CD1c-positive myeloid dendritic cell (primary cell): ENCODE data around the gene DUSP15.
"Not testable (repeated sequence)": the region's sequence is repeated elsewhere in the genome, so short reads cannot be mapped to it uniquely, and the experiment has no call there.

ENCODE experiments used
- DNase-seq: peaks from one replicate; pipeline ENCODE4 v3.0.0-alpha.2; 2016; ENCODE audit errors: extremely low spot score

DUSP15 gene

DNA sequence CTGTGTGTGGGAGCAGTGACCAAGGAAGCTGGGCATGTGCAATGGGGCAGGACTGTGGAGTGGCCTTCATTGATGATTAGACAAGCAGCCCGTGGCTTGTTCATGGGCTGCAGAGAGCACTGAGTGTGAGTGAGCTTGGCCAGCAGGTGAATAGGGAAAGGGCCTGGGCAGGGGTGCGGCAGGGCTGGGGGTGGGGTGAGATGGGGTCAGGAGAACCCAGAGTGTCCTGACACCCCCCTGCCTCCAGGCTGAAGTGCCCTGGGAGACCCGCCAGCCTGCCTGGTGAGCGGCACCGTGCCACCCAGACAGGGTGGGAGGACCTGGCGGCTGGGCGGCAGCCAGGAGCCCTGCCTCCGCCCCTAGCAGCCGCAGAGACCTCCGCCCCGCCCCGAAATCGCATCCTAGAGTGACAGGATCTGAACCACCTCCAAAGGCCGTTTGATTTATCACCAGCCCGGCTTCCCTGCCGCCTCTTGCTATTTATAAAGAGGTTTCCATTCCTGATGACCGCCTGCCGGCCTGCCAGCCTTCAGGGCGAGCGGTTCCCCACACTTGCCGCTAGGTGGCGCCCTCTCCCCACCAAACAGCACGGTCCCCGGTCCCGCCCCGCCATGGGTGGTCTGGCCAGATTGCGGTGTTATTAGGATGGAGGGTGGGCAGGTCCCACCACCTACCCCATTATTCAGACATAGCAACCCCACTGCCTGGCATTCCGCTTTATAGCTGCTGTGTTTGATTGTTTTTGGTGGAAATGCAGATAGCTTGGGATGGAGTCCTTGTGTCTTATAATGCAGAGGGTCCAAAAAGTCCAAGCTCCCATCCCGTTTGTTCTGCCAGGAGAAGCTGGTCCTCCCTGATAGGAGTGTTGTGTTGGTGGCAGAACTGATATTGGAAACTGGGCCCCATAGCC lies 47.7 kb downstream of the DUSP15 start:
- DNase-seq, result peak; percentile 80

DNA sequence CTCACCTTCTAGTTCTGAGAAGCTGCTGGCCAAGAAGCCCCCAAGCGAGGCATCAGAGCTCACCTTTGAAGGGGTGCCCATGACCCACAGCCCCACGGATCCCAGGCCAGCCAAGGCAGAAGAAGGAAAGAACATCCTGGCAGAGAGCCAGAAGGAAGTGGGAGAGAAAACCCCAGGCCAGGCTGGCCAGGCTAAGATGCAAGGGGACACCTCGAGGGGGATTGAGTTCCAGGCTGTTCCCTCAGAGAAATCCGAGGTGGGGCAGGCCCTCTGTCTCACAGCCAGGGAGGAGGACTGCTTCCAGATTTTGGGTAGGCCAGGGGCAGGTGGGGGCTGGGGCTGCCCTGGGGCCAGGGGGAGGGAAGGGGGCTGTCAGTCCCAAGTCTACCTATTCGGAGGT lies 48.9 kb downstream of the DUSP15 start:
- DNase-seq, result no peak

DNA sequence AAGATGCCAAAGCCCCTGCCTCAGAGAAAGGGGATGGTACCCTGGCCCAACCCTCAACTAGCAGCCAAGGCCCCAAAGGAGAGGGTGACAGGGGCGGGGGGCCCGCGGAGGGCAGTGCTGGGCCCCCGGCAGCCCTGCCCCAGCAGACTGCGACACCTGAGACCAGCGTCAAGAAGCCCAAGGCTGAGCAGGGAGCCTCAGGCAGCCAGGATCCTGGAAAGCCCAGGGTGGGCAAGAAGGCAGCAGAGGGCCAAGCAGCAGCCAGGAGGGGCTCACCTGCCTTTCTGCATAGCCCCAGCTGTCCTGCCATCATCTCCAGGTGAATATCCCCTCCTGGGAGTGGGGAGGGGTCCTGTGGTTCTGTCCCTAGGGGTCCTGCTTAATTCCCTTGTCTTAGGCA lies 50.1 kb downstream of the DUSP15 start:
- DNase-seq, result no peak

DNA sequence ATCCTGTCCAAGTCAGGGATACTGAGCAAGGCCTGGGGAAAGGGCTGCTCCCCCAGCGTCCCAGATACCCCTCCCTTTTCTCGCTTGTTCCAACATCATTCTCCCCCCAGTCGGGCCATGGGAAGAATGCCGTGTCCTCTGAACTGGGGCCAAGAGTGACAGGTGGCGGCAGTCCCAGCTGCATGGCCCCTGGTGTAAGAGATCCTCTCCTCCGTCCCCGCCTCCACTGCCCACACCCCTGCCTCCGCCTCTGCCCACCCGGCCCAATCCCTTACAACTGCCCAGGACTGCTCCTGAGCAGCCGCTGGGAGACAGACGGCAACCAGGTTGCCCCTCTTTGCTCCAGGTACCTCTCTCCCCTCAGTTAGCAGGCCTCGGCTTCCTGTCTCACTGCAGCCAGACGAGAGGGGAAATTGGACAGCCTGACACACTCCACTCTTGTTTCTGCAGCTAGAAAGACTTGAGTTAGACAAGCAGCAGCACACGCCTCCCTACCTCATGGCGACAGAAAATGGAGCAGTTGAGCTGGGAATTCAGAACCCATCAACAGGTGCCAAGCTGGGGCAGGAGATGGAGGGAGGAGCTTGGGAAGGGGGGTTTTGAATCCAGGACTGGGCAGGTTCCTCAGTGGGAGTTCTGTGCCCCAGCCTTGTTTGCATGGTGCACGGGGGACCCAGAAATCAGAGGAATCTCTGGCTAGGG lies 51.1 kb downstream of the DUSP15 start, which contains the start of gene MYLK2:
MYLK2 (plus strand) TSS at position 274 of the 702 bp plus-strand sequence; CDS start at position 499, 225 bp downstream.
- DNase-seq, result no peak

DNA sequence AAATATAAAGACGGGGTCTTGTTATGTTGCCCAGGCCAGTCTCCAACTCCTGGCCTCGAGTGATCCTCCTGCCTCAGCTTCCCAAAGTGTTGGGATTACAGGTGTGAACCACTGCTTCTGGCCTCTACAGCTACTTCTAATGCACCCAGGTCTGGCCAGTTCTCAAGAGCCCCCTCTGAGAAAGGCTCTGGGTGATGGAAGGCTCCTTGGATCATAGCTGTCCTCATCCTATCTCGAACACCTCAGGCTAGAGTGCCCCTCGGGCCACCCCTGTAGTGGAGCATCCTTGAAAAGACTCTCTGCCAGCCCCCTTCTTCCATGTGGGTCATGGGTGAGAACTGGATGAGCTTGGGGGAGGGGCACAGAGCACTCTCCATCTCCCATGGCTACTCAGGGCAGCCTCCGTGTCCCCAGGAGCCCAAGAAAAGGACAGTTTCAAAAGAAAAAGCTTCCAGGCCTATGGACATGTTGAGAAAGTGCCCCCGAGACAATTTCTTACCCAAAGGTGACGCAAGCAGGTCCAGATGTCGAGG lies 51.9 kb downstream of the DUSP15 start:
- no peak for DNase-seq

DNA sequence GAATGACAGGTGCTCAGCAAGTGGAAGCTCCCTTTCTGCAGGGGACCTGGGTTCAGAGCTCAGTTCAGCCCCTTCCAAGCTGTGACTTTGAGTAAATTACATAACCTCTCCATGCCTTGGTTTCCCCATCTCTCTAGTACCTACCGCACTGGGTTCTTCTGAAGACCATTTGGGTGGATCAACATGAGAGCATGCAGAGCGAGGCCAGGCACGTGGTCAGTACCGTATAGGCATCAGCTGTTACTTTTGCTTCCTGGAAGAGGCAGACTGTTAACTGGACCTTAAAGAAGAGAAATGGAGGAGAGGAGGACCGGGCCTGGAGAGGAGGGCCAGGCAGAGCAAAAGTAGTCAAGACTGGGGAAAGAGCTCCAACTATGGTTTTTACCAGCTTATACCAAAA lies 52.9 kb downstream of the DUSP15 start:
- no peak for DNase-seq

DNA sequence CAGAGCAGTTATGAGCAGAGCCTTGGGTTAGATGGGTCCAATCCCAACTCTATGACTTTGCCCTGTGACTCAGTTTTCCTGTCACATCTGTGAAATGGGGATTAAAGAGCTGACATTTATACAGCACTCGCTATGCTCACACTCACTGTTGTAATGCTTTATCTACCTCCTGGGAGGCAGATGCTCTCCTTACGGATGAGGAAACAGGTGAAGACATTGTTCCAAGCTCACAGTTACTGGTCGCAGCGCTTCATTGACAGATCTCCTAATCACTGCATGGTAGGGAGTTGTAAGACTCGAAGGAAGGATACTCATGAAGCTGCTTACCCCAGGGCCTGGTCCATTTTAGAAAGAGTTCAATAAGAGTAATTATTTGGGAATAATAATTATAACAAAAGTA lies 54.1 kb downstream of the DUSP15 start:
- DNase-seq, result no peak

DNA sequence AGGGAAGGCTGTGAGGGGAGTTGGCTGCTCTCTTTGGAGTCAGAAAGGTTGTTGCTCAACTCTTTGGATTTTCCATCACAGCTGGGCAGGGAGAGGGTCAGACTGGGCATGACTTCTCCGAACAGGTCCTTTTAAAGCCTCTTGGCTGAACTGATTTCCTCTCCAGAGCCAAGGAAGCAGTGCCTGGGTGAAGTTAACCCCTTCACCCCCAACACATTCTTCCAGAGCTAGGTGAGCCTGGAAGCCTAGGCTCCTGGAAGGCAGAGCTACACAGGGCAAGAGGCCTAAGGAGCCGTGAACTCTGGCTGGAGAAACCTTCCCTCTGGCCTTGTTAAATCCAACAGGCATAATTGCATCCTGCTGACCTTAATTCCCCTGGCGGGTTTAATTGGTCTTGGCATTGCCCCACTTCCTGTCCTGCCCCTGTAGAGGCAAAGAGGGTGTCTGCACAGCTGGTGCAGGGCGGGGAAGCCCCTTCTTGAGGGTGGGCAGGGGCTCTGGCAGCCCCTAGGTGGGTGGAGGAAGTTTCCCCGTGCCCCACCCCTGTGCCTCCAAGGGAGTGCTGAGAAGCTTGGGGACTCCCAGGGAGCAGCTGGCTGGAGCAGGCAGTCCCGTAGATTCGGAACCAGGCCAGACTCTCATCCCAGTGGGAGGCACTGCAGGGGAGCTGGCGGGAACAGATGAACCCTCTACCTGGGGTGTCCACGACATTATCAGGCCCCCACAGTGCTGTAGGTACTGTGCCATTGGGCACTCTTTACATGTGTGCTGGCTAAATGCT lies 54.7 kb downstream of the DUSP15 start:
- DNase-seq, result no peak

DNA sequence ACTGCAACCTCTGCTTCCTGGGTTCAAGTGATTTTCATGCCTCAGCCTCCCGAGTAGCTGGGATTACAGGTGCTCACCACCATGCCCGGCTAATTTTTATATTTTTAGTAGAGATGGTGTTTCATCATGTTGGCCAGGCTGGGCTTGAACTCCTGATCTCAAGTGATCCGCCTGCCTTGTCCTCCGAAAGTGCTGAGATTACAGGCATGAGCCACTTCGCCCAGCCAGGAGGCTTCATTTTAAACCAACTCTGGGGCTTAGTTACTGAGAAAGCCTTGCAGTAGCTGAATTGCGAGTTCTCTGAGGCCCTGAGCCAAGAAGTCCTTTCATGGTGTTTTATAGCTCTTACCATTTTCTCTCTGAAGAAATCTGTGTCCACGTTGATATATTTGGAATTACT lies 56.2 kb downstream of the DUSP15 start:
- not testable (repeated sequence) for DNase-seq

DNA sequence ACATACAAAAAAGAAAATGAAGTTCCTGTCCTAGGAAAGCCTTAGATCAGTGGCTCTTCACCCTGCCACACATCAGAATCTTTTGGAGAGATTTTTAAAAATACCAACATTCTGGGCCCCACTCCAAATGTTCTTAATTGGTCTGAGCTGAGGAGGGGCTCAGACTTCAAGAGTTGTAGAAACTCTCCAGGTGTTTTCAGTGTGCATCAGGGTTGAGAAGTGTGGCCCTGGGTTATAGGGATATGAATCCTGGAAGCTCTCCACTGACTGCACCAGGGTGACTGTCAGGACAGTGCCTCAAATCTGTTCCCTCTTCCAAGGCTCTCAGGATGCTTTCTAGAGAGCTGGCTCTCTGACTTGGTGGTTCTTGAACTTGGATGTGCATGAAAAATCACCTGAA lies 56.7 kb downstream of the DUSP15 start:
- no peak for DNase-seq

DNA sequence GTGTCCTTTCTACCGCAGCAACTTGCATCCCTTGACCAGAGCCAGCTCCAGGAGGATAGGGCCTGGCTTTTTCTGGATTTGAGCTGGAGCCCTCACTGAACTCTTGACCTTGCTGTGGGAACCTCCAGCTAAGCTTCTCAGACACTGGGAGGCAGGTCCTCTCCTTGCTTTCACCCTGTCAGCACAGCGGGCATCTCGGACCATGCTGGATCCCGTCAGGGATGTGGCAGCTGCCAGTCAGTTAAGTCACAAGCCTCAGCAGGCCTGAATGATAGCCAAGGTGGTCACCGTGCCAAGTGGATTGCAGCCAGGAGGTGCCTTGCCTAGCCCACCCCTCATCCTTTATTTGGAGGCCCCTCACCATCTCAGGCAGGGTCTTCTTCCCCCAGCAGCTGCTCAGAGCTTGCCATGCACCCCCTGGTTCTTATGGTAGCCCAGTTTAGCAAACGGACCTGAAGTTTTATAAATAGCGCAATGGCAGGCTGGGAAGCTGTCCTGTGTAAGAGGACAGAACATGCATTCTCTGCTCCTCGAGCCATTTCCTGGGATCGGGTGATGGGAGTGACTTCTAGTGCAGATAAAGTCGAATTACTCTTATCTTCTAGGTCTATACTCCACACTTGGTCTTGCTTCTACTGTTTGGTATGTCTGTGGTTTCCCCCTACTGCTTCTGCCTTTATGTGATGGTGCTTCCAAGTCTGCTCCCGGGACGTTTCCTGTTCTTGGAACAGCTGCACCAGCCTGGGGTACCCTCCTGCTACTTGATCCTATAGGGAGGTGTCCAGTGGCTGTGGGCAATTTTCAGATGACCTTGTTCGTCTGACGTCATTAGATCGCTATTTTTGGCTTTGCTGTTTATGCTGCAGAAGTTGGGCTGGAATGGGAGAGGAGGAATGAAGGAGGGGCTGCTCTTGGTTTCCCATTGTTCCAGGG lies 58.3 kb downstream of the DUSP15 start:
- no peak for DNase-seq

DNA sequence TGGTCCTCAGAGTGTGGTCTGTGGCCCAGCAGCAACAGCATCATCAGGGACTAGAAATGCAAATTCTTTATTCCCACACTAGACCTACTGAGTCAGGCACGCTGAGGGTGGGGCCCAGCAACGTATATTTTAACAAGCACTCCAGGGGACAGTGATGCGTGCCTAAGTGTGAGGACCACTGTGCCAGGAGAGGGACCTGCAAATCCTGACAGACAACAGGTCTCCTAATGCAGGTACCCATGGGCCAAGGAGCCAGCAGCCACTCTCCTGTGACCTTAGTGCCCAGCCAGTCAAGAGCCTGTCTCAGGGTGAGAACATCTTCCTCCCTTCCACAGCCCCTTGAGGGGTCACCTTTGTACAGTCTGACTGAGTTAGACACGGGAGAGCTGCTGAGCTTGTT lies 59.1 kb downstream of the DUSP15 start:
- no peak for DNase-seq
